Activated T-cell treated with anti-CD3 and anti-CD28 coated beads, Interleukin-2, amount 50 U/mL, for 4 hours (primary cell): Measurements from ENCODE around the gene SUSD4. TPM values are rescaled to one million over a fixed set of nuclear protein-coding genes. Genes with fewer than 3 reads are reported as not detected.

Experiments used
- ATAC-seq, 2 donors: fragments of 200-7000 bp; cut with Tn5 transposase; one replicate each; pipeline ENCODE4 v1.10.0; 2021
- DNase-seq: peaks from one replicate; pipeline ENCODE4 v3.0.0-alpha.2; 2020
- H3K27me3 Mint-ChIP-seq: one replicate; pipeline ENCODE4 v1.8.0; 2021; ENCODE audit warnings: low read depth, mixed read lengths
- H3K36me3 Mint-ChIP-seq: one replicate; pipeline ENCODE4 v1.8.0; 2022; ENCODE audit warnings: mixed read lengths; ENCODE audit not compliant: insufficient read depth
- H3K4me1 Mint-ChIP-seq: one replicate; pipeline ENCODE4 v1.8.0; 2021; ENCODE audit warnings: low read depth, mixed read lengths
- H3K4me3 Mint-ChIP-seq: one replicate; pipeline ENCODE4 v1.8.0; 2021; ENCODE audit warnings: mild to moderate bottlenecking, moderate library complexity, mixed read lengths
- H3K9me3 Mint-ChIP-seq: one replicate; pipeline ENCODE4 v1.8.0; 2021; ENCODE audit warnings: mixed read lengths
- total RNA-seq, 3 donors: library from RNA; stranded (reverse); gene quantifications; one replicate each; pipeline ENCODE4 v1.2.1, GENCODE V29; 2021

Gene SUSD4
- total RNA-seq, 3 donors from 2014 or later, result 0.58 to 2.2 (median 1.0) TPM

GRCh38 chr1:223329664-223330415 lies 34.1 kb downstream of the SUSD4 start:
- no peak overlapping the region for H3K4me3 Mint-ChIP-seq
- no peaks in the 10 kb centered on the region for H3K9me3 Mint-ChIP-seq
- DNase-seq (no peak), ATAC-seq (no peak)
- no peaks in the 10 kb centered on the region for H3K36me3 Mint-ChIP-seq
- peaks cover 5% of the 10 kb centered on the region for H3K4me1 Mint-ChIP-seq
- no peaks in the 10 kb centered on the region for H3K27me3 Mint-ChIP-seq

DNA sequence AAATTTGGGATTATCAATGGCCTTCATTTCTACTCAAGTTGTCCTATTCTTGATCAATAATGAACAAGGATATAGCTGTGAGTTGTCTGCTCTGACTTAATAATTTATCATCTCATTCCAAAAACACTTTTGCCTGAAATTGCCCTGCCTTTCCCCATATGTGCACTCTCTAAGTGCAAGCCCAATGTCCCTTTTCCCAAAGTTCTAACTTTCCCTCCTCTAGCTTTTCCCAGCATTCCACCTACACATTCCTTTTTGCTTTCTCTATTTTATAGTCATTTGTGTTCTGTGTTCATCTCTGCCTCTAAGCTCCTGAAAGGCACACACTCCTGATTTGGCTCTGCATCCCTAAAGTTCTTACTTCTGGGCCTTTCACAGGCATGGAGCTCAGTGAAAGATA lies 34.7 kb downstream of the SUSD4 start:
- ATAC-seq, result no peak

DNA sequence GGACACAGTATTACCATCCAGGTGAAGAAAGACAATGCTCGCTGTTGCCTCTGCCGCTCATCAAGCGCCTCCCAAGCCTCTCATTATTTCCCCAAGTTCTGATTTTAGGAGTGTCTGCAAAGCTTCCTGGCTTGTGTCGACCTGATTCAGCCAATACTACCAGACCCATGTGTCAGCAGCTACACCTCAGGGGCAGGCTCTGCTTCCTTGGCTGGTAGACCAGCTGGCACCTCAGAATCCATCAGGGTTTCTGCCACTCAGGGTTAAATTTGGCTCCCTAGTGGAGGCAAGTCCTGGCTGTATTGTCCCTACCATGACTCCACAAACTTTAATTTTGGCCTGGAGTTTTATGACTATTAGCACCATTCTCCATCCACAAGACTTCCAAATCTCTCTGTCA lies 35.4 kb downstream of the SUSD4 start:
- Mint-ChIP-seq H3K4me1 (peaks cover 15% of the 10 kb centered on the region), H3K4me3 (no peak overlapping the region), H3K36me3 (no peaks in the 10 kb centered on the region), H3K27me3 (no peaks in the 10 kb centered on the region), H3K9me3 (no peaks in the 10 kb centered on the region)
- no peak for ATAC-seq
- no peak for DNase-seq

More for the DNA sequence above, 34.7 kb downstream of the SUSD4 start:
- H3K36me3 Mint-ChIP-seq, result no peaks in the 10 kb centered on the region
- H3K27me3 Mint-ChIP-seq, result no peaks in the 10 kb centered on the region
- peaks cover 8% of the 10 kb centered on the region for H3K4me1 Mint-ChIP-seq
- no peaks in the 10 kb centered on the region for H3K9me3 Mint-ChIP-seq
- DNase-seq, result no peak
- H3K4me3 Mint-ChIP-seq, result no peak overlapping the region

DNA sequence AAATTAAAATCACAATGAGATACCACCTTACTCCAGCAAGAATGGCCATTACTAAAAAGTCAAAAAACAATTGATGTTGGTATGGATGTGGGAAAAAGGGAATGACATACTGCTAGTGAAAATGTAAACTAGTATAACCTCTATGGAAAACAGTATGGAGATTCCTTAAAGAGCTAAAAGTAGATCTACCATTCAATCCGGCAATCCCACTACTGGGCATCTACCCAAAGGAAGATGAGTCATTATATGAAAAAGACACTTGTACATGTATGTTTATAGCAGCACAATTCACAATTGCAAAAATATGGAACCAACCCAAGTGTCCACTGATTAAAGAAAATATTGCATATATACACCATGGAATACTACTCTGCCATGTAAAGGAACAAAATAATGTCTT lies 37.2 kb downstream of the SUSD4 start:
- Mint-ChIP-seq H3K27me3 (no peaks in the 10 kb centered on the region), H3K9me3 (no peaks in the 10 kb centered on the region), H3K36me3 (no peaks in the 10 kb centered on the region), H3K4me1 (peaks cover 26% of the 10 kb centered on the region), H3K4me3 (no peak overlapping the region)
- no peak for DNase-seq
- no peak for ATAC-seq

DNA sequence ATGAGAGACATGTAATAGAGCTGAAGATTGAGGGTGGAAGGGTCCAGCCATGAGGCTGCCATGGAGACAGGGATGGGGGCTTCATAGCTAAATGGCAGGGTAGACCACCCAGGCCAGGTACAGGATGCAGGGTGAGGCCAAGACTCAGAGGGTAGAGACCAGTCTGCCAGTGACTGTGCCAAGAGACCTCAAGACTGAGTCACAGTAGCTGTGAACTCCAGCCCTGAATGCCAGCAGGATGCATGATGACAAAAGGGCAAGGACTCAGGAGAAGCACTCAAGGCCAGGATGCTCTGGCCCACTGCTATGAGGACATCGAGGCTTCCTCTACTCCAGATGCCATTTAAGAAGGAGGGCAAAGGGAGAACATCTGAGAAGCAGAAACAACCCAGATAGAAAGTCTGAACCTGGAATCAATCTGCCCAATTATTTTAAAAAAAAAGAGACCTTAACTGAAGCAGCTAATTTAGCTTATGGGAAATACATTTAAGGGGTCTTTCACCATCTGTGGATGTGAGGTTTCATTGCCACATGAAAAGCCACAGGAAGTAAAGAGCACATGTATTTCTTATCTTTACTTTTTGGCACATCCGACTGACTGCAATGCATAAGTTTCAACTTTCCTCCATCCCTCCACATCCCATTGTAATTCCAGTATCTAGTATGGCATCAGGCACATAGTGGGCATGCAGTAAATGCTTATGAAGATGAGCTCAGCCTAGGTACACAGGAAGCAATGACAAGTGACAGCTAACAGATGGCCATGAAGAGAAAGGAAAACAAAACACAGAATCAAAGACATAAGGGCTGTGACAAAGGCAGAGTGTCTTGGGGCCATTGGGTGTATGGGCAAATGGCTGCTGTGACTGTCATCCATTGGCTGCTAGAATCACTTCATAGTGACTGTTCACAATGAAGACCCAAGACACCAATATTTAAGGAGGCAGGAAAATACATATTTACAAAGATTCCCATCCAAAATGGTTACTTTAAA lies 40.2 kb downstream of the SUSD4 start:
- no peaks in the 10 kb centered on the region for H3K36me3 Mint-ChIP-seq
- H3K4me1 Mint-ChIP-seq, result peaks cover 21% of the 10 kb centered on the region
- H3K9me3 Mint-ChIP-seq, result no peaks in the 10 kb centered on the region
- ATAC-seq (peak; percentile 41 to 60), DNase-seq (no peak)
- no peak overlapping the region for H3K4me3 Mint-ChIP-seq
- H3K27me3 Mint-ChIP-seq, result no peaks in the 10 kb centered on the region

DNA sequence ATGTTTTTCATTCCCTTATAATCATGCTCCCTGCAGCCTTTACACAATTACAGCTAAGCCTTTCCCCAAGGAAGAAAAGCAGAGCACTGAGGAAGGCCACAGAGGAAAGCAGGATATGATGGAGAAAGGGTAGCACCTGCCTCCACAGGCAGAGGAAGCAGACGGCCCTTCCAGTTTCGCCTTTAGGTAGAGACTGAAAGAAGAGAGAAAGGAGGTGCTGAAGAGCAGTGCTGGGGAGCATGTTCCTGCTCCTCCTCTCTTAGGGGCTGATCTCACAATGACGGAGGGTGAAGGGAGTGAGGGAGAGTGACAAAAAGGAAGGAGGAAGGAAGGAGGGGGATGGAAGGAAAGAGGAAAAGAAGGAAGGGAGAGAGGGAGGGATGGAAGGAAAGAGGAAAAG lies 41.1 kb downstream of the SUSD4 start:
- ATAC-seq (no peak), DNase-seq (no peak)
- no peaks in the 10 kb centered on the region for H3K27me3 Mint-ChIP-seq
- peaks cover 21% of the 10 kb centered on the region for H3K4me1 Mint-ChIP-seq
- H3K9me3 Mint-ChIP-seq, result no peaks in the 10 kb centered on the region
- no peak overlapping the region for H3K4me3 Mint-ChIP-seq
- no peaks in the 10 kb centered on the region for H3K36me3 Mint-ChIP-seq

GRCh38 chr1:223320959-223321358 lies 43.0 kb downstream of the SUSD4 start:
- H3K36me3 Mint-ChIP-seq, result no peaks in the 10 kb centered on the region
- no peak overlapping the region for H3K4me3 Mint-ChIP-seq
- H3K27me3 Mint-ChIP-seq, result no peaks in the 10 kb centered on the region
- DNase-seq (no peak), ATAC-seq (no peak)
- peaks cover 26% of the 10 kb centered on the region for H3K4me1 Mint-ChIP-seq
- H3K9me3 Mint-ChIP-seq, result no peaks in the 10 kb centered on the region

DNA sequence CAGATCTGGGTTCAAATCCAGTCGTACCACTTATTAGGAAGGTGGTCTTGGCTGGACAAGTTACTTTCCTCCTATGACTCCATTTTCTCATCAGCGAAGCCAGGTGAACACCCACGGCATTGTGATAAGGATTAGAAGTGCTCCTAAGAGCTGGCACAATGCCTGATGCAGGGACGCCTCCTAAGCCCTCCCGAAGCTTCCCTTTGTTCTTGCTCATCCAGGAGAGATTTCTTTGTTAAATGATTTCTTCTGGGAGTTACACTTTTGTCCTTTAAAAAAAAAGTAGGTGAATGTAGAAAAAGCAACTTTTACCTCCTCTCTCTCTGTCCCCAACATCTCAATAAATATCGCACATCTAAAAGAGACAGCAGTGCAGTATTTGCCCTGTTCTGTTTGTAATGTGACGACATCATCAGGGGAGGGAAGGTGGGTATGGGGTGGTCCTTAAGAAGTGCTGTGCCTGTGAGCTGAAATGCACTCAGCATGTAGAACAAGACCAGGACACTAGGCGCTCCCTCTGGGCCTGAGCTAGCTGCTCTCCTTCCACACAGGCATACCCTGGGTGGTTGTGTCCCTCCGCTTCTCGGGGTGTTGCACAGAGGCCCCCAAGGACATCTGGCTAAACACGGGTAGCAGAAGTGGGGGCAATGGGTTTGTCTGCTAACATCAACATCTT lies 43.9 kb downstream of the SUSD4 start:
- Mint-ChIP-seq H3K36me3 (no peaks in the 10 kb centered on the region), H3K9me3 (no peaks in the 10 kb centered on the region), H3K4me1 (peaks cover 33% of the 10 kb centered on the region), H3K4me3 (no peak overlapping the region), H3K27me3 (no peaks in the 10 kb centered on the region)
- DNase-seq (no peak), ATAC-seq (no peak)

DNA sequence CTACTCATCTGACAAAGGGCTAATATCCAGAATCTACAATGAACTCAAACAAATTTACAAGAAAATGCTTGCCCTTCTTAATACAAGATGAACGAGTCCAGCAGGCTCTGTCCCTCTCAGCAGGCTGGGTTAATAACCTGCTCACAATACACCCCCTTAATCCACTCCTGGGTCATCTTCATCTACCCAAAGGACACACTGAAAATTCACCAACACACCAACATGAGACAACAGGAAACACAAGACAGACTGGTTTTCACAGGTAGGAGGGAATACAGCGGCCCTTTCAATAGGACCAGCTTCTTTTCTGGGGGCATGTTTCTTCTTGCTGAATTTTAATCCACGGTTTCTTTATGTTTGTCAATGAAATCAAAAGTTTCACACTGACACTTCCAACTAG lies 44.6 kb downstream of the SUSD4 start:
- H3K9me3 Mint-ChIP-seq, result no peaks in the 10 kb centered on the region
- ATAC-seq, result no peak

DNA sequence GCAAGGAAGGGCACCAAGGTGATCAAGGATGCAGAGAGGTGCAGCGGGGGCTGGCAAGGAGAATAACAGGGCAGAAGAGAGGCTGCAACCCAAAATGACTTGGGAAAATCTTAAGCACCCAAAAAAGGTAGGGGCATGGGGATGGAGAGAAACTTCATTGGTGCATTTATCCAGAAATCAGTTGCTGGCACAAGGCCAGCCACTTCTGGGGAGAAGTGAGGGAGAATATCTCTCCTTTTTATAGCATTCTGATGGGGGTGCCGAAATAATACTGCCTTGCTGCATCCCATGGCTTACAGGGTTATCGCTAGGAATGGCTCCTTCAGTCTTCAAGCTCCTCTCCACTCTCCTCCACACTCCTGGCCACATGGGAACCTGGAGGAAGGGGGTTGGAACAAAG lies 47.9 kb downstream of the SUSD4 start:
- no peak overlapping the region for H3K4me3 Mint-ChIP-seq
- ATAC-seq (no peak), DNase-seq (no peak)
- H3K27me3 Mint-ChIP-seq, result no peaks in the 10 kb centered on the region
- H3K4me1 Mint-ChIP-seq, result peaks cover 12% of the 10 kb centered on the region
- H3K36me3 Mint-ChIP-seq, result no peaks in the 10 kb centered on the region
- H3K9me3 Mint-ChIP-seq, result no peaks in the 10 kb centered on the region

More for the DNA sequence above, 44.6 kb downstream of the SUSD4 start:
- H3K4me3 Mint-ChIP-seq, result no peak overlapping the region
- H3K27me3 Mint-ChIP-seq, result no peaks in the 10 kb centered on the region
- DNase-seq, result no peak
- H3K36me3 Mint-ChIP-seq, result no peaks in the 10 kb centered on the region
- peaks cover 32% of the 10 kb centered on the region for H3K4me1 Mint-ChIP-seq

GRCh38 chr1:223315665-223316064 lies 48.3 kb downstream of the SUSD4 start:
- ATAC-seq, result no peak
- Mint-ChIP-seq H3K4me3 (no peak overlapping the region), H3K4me1 (peaks cover 12% of the 10 kb centered on the region), H3K9me3 (no peaks in the 10 kb centered on the region), H3K36me3 (no peaks in the 10 kb centered on the region), H3K27me3 (no peaks in the 10 kb centered on the region)
- DNase-seq, result no peak

DNA sequence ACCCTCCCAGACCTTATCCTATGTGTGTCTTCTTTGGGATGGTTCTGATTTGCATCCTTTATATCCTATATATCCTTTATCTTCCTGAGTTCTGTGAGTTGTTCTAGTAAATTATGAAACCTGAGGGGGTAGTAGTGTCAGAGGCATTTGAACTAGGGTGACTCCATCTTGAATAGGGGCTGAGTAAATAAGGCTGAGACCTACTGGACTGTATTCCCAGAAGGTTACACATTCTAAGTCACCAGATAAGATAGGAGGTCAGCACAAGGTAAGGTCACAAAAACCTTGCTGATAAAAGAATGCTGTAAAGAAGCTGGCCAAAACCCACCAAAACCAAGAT lies 50.6 kb downstream of the SUSD4 start:
- H3K9me3 Mint-ChIP-seq, result no peaks in the 10 kb centered on the region
- no peak for DNase-seq
- H3K4me3 Mint-ChIP-seq, result no peak overlapping the region
- no peaks in the 10 kb centered on the region for H3K27me3 Mint-ChIP-seq
- no peaks in the 10 kb centered on the region for H3K36me3 Mint-ChIP-seq
- ATAC-seq, result no peak
- H3K4me1 Mint-ChIP-seq, result peaks cover 14% of the 10 kb centered on the region

DNA sequence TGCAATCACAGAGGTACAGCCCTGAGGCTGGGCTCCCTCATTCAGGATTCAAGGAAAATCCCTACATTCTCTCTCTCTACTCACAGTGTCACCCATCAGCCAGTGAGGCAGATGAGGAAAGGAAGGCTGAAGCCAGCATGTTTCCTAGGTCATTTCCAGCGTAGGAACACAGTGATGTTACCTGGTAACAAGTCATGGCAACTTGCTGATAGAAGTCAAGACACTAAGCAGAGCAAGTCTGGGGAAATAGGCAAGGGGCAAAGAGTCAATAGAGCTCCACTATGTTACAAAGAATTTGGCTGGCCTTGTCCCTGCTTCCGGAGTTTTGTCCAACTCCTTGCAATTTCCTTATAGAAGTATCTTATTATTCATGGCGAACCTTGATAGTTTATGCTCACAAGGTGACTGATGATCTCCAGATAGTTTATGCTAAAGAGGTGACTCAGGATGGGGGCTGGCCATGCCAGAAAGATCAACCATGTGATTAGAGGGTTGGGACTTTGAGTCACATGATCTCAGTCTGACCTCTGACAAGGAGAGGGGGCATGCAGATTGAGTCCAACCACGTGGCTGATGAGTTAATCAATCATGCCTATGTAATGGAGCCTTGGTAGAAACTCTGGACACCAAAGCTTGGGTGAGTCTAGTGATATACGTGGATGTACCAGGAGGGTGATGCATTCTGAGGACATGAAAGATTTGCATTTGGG lies 51.1 kb downstream of the SUSD4 start:
- Mint-ChIP-seq H3K9me3 (no peaks in the 10 kb centered on the region), H3K36me3 (no peaks in the 10 kb centered on the region), H3K27me3 (no peaks in the 10 kb centered on the region), H3K4me1 (peaks cover 17% of the 10 kb centered on the region), H3K4me3 (no peak overlapping the region)
- DNase-seq (no peak), ATAC-seq (no peak)

- H3K4me1 Mint-ChIP-seq, result peaks cover 17% of the 10 kb centered on the region
- H3K9me3 Mint-ChIP-seq, result no peaks in the 10 kb centered on the region
- ATAC-seq (no peak), DNase-seq (no peak)
- no peaks in the 10 kb centered on the region for H3K27me3 Mint-ChIP-seq
- no peaks in the 10 kb centered on the region for H3K36me3 Mint-ChIP-seq
- no peak overlapping the region for H3K4me3 Mint-ChIP-seq
These were observed 51.7 kb downstream of the SUSD4 start for GRCh38 chr1:223312273-223312672.
